Brain microvascular endothelial cell (primary cell): ENCODE measurements around the gene NOC4L.
"Not testable (repeated sequence)": the region's sequence is repeated elsewhere in the genome, so short reads cannot be mapped to it uniquely, and the experiment has no call there.

Experiments used
- DNase-seq: peaks from one replicate; pipeline ENCODE4 v3.0.0-alpha.2; 2020
- H3K27ac ChIP-seq: fragments of 250-450 bp; sonication (Bioruptor Pico); 2 replicates; pipeline ENCODE4 v1.5.1; 2020; ENCODE audit warnings: mild to moderate bottlenecking, moderate library complexity
- H3K27me3 ChIP-seq: fragments of 250-450 bp; sonication (Bioruptor Pico); replicated peaks from 2 replicates; pipeline ENCODE4 v1.5.1; 2020; ENCODE audit warnings: mild to moderate bottlenecking
- H3K36me3 ChIP-seq: fragments of 250-450 bp; sonication (Bioruptor Pico); replicated peaks from 2 replicates; pipeline ENCODE4 v1.5.1; 2020; ENCODE audit warnings: mild to moderate bottlenecking
- H3K4me3 ChIP-seq: 2 replicates; pipeline ENCODE4 v1.5.1; 2011; ENCODE audit warnings: low read depth, mild to moderate bottlenecking, control low read depth, low read length, moderate library complexity
- in situ Hi-C: cut with HindIII; loops from 2 replicates; pipeline ENCODE4 v1.10.0; 2017; ENCODE audit warnings: low sequenced_read_pairs, low pct_ligation_motif_present
- TF ChIP-seq, protein P1 (sequence below): IDR thresholded peaks from 2 replicates; pipeline ENCODE4 v1.5.1; 2011; ENCODE audit warnings: low read depth, mild to moderate bottlenecking, moderate library complexity, low read length, control low read depth, inconsistent platforms; ENCODE audit errors: missing control alignments

The NOC4L gene

DNA sequence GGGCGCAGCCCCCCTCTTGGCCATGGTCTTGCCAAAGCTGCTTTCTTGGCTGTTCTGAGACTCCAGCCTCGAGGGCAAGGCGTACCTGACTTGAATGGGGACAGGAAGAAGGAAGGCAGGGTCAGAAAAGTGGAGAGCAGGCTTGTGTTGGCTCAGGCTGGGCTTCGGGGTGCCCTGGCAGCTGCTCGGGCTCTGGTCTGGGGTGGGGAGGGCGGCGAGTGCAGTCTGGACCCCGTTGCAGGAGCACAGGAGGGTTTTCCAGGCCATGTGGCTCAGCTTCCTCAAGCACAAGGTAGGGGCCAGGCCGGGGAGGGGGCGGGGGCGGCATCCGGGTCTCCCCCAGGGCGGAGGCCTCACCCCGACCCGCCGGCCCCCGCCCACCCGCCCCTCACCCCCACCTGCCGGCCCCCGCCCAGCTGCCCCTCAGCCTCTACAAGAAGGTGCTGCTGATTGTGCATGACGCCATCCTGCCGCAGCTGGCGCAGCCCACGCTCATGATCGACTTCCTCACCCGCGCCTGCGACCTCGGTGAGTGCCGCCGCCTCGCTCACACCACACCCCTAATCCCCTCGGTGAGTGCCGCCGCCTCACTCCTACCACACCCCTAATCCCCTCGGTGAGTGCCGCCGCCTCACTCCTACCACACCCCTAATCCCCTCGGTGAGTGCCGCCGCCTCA is 4.2 kb downstream of the NOC4L start:
- TF ChIP-seq, protein P1, sequence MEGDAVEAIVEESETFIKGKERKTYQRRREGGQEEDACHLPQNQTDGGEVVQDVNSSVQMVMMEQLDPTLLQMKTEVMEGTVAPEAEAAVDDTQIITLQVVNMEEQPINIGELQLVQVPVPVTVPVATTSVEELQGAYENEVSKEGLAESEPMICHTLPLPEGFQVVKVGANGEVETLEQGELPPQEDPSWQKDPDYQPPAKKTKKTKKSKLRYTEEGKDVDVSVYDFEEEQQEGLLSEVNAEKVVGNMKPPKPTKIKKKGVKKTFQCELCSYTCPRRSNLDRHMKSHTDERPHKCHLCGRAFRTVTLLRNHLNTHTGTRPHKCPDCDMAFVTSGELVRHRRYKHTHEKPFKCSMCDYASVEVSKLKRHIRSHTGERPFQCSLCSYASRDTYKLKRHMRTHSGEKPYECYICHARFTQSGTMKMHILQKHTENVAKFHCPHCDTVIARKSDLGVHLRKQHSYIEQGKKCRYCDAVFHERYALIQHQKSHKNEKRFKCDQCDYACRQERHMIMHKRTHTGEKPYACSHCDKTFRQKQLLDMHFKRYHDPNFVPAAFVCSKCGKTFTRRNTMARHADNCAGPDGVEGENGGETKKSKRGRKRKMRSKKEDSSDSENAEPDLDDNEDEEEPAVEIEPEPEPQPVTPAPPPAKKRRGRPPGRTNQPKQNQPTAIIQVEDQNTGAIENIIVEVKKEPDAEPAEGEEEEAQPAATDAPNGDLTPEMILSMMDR = no peak
- in situ Hi-C loops = no loop called here
- peaks cover 5% of the 10 kb centered on the region for H3K36me3 ChIP-seq
- no peak for DNase-seq
- H3K27ac ChIP-seq = no peak overlapping the region
- H3K4me3 ChIP-seq = no peak overlapping the region
- no peaks in the 10 kb centered on the region for H3K27me3 ChIP-seq

DNA sequence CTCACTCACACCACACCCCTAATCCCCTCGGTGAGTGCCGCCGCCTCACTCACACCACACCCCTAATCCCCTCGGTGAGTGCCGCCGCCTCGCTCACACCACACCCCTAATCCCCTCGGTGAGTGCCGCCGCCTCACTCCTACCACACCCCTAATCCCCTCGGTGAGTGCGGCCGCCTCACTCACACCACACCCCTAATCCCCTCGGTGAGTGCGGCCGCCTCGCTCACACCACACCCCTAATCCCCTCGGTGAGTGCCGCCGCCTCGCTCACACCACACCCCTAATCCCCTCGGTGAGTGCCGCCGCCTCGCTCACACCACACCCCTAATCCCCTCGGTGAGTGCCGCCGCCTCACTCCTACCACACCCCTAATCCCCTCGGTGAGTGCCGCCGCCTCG is 5.3 kb downstream of the NOC4L start:
- H3K4me3 ChIP-seq, H3K36me3 ChIP-seq, in situ Hi-C loops, H3K27me3 ChIP-seq, DNase-seq, H3K27ac ChIP-seq: not testable (repeated sequence)

DNA sequence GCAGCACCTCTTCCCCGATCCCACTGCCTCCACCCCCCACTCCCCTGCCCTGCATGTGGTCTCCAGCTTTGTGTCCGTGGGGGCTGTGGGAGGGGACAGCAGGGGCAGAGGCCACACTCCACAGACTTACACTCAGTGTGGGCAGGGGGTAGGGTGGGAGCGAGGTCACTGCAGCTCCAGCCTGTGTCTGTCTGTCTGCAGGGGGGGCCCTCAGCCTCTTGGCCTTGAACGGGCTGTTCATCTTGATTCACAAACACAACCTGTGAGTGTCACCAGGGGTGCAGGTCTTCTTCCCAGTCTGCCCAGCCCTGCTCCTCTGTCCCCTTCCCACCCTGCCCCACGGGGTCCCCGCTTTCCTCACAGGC is 6.5 kb downstream of the NOC4L start:
- no peaks in the 10 kb centered on the region for H3K27me3 ChIP-seq
- DNase-seq = no peak
- H3K27ac ChIP-seq = no peak overlapping the region
- peaks cover 5% of the 10 kb centered on the region for H3K36me3 ChIP-seq
- H3K4me3 ChIP-seq = no peak overlapping the region
- in situ Hi-C loops = no loop called here
- TF ChIP-seq, protein P1 = no peak

DNA sequence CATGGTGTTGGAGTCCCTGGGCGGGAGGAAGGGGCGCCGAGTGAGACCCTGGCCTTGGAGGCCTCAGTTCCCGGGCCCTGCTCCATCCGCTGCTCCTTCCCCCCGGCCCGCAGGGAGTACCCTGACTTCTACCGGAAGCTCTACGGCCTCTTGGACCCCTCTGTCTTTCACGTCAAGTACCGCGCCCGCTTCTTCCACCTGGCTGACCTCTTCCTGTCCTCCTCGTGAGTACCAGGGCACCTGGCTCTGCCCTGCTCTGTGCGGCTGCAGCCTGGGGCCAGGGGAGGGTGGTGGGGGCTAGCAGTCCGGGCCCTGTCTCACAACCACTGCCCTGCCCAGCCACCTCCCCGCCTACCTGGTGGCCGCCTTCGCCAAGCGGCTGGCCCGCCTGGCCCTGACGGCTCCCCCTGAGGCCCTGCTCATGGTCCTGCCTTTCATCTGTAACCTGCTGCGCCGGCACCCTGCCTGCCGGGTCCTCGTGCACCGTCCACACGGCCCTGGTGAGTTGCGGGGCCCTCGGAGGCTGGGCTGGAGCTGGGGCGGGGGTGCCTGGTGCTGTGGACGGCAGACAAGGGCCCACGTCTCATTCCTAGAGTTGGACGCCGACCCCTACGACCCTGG is 7.0 kb downstream of the NOC4L start:
- DNase-seq = no peak

DNA sequence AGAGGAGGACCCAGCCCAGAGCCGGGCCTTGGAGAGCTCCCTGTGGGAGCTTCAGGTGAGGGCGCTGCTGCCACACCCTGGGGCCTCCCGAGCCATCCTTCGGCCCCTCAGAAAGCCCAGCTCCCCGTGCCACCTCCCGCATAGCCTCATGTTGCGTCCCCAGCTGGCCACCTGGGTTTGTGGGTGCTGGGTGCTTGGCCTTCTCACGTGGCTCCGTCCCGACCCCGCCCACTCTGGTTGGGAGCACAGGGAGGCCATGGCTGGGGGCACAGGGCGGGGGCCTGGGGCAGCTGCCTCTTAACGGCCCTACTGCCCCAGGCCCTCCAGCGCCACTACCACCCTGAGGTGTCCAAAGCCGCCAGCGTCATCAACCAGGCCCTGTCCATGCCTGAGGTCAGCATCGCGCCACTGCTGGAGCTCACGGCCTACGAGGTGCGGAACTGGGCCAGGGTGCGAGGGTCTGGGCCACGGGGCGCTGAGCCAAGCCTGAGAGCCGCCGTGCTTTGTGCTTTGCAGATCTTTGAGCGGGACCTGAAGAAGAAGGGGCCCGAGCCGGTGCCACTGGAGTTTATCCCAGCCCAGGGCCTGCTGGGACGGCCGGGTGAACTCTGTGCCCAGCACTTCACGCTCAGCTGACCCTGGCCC is 7.6 kb downstream of the NOC4L start:
- TF ChIP-seq, protein P1 = no peak
- DNase-seq = no peak
- no peak overlapping the region for H3K4me3 ChIP-seq
- in situ Hi-C loops = no loop called here
- H3K27ac ChIP-seq = no peak overlapping the region
- no peaks in the 10 kb centered on the region for H3K27me3 ChIP-seq
- H3K36me3 ChIP-seq = peaks cover 7% of the 10 kb centered on the region

More for the DNA sequence above, 7.0 kb downstream of the NOC4L start:
- no peaks in the 10 kb centered on the region for H3K27me3 ChIP-seq
- peaks cover 5% of the 10 kb centered on the region for H3K36me3 ChIP-seq
- no peak overlapping the region for H3K4me3 ChIP-seq
- TF ChIP-seq, protein P1 = no peak
- no peak overlapping the region for H3K27ac ChIP-seq
- in situ Hi-C loops = no loop called here

DNA sequence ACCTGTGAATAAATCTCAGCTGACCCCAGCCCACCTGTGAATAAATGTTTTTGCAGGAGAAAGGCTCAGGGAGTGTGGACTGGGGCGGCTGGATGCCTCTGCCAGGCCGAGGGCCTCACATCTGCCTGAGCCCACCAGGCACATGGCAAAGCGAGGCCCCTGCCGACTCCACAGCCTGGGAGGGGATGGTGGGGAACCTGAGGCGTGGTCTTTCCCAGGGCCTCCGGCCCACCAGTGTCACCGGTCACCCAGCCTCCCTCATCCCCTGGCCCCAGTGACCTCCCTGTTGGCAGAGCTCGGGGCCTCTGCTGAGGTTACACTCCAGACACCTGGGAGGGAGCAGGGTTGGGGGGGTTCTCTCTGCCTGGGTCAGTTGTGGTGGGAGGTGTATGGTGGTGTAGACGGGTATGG is 8.2 kb downstream of the NOC4L start:
- no peak for DNase-seq
- Histone ChIP-seq H3K4me3 (no peak overlapping the region), H3K27me3 (no peaks in the 10 kb centered on the region), H3K36me3 (peaks cover 8% of the 10 kb centered on the region), H3K27ac (no peak overlapping the region)
- in situ Hi-C loops = no loop called here
- TF ChIP-seq, protein P1 = no peak
